NCI-H1694 treated with DMSO at 0.1 percent for 48 hours (cell line): ENCODE results near the gene CDHR5.
"Not testable (repeated sequence)": the region's sequence is repeated elsewhere in the genome, so short reads cannot be mapped to it uniquely, and the experiment has no call there.

Source experiments
- DNase-seq: peaks from one replicate; lab custom pipeline; 2025; lab: John Stamatoyannopoulos, UW

Gene CDHR5

GRCh38 chr11:624705-625635 lies at the start of gene CDHR5:
TSS of gene CDHR5 (minus strand) at chr11:624955. CDS start at chr11:624902, 53 bp downstream.
- no peak for DNase-seq

- no peak for DNase-seq
Measured at GRCh38 chr11:674406-674805, 49.7 kb upstream of the CDHR5 start.

GRCh38 chr11:673866-674265 lies 49.1 kb upstream of the CDHR5 start:
- no peak for DNase-seq

GRCh38 chr11:665704-666281 lies 41.0 kb upstream of the CDHR5 start:
- DNase-seq: no peak

GRCh38 chr11:665062-665703 lies 40.4 kb upstream of the CDHR5 start:
- DNase-seq: peak; percentile 14

- DNase-seq: no peak
Measured at GRCh38 chr11:662689-663274, 38.0 kb upstream of the CDHR5 start.

- DNase-seq: peak; percentile 8
Measured at GRCh38 chr11:660681-661444, 36.1 kb upstream of the CDHR5 start.

GRCh38 chr11:660281-660680 lies 35.5 kb upstream of the CDHR5 start:
- no peak for DNase-seq

GRCh38 chr11:659532-660085 lies 34.9 kb upstream of the CDHR5 start:
- no peak for DNase-seq

GRCh38 chr11:657691-658126 lies 33.0 kb upstream of the CDHR5 start:
- no peak for DNase-seq

GRCh38 chr11:656866-657265 lies 32.1 kb upstream of the CDHR5 start:
- DNase-seq: no peak

GRCh38 chr11:656426-656825 lies 31.7 kb upstream of the CDHR5 start:
- DNase-seq: no peak

GRCh38 chr11:655036-655726 lies 30.4 kb upstream of the CDHR5 start:
- DNase-seq: no peak

- not testable (repeated sequence) for DNase-seq
Measured at GRCh38 chr11:654444-654843, 29.7 kb upstream of the CDHR5 start.

GRCh38 chr11:653837-654236 lies 29.1 kb upstream of the CDHR5 start:
- no peak for DNase-seq

GRCh38 chr11:653136-653535 lies 28.4 kb upstream of the CDHR5 start:
- DNase-seq: not testable (repeated sequence)

GRCh38 chr11:650482-650881 lies 25.7 kb upstream of the CDHR5 start:
- no peak for DNase-seq

GRCh38 chr11:647672-648158 lies 23.0 kb upstream of the CDHR5 start:
- not testable (repeated sequence) for DNase-seq

GRCh38 chr11:646214-646613 lies 21.5 kb upstream of the CDHR5 start:
- DNase-seq: no peak

- no peak for DNase-seq
Measured at GRCh38 chr11:645536-645935, 20.8 kb upstream of the CDHR5 start.
